MM.1S (cell line): ENCODE results near the gene CHMP2B.

Experiments used
- DNase-seq: peaks from one replicate; pipeline ENCODE4 v3.0.0-alpha.2; 2015
- H2AFZ ChIP-seq: fragments of 300-600 bp; sonication (generic); 2 replicates; pipeline ENCODE4 v1.6.0; 2016; ENCODE audit warnings: antibody characterized with exemption, low read length
- H3F3A ChIP-seq: fragments of 300-600 bp; sonication (generic); 2 replicates; pipeline ENCODE4 v1.6.1; 2016; ENCODE audit warnings: mild to moderate bottlenecking, antibody characterized with exemption, low read length, moderate library complexity, mixed read lengths; ENCODE audit not compliant: insufficient read depth
- H3K27ac ChIP-seq: fragments of 300-600 bp; sonication (generic); 2 replicates; pipeline ENCODE4 v1.5.1; 2016; ENCODE audit warnings: mild to moderate bottlenecking, low read length
- H3K27me3 ChIP-seq: fragments of 300-600 bp; sonication (generic); replicated peaks from 2 replicates; pipeline ENCODE4 v1.6.0; 2016; ENCODE audit warnings: low read length; ENCODE audit not compliant: insufficient read depth
- H3K36me3 ChIP-seq: fragments of 300-600 bp; sonication (generic); replicated peaks from 2 replicates; pipeline ENCODE4 v1.6.1; 2016; ENCODE audit warnings: mild to moderate bottlenecking, low read length, mixed read lengths; ENCODE audit not compliant: insufficient read depth
- H3K4me1 ChIP-seq: fragments of 300-600 bp; sonication (generic); 2 replicates; pipeline ENCODE4 v1.6.1; 2016; ENCODE audit warnings: low read length, mixed read lengths
- H3K4me2 ChIP-seq: fragments of 300-600 bp; sonication (generic); 2 replicates; pipeline ENCODE4 v1.6.0; 2016; ENCODE audit warnings: low read depth, low read length
- H3K4me3 ChIP-seq: fragments of 300-600 bp; sonication (generic); 2 replicates; pipeline ENCODE4 v1.5.1; 2016; ENCODE audit warnings: low read length, mixed read lengths
- H3K79me2 ChIP-seq: fragments of 300-600 bp; sonication (generic); 2 replicates; pipeline ENCODE4 v1.6.1; 2016; ENCODE audit warnings: mixed run types, low read length, mixed read lengths
- H3K9ac ChIP-seq: fragments of 300-600 bp; sonication (generic); 2 replicates; pipeline ENCODE4 v1.6.1; 2016; ENCODE audit warnings: low read length, mixed read lengths
- H3K9me2 ChIP-seq: fragments of 300-600 bp; sonication (generic); replicated peaks from 2 replicates; pipeline ENCODE4 v1.6.1; 2016; ENCODE audit warnings: mild to moderate bottlenecking, low read length, mixed read lengths; ENCODE audit not compliant: insufficient read depth
- H3K9me3 ChIP-seq: fragments of 300-600 bp; sonication (generic); replicated peaks from 2 replicates; pipeline ENCODE4 v1.6.1; 2016; ENCODE audit warnings: mild to moderate bottlenecking, low read length, mixed read lengths; ENCODE audit not compliant: insufficient read depth
- H4K20me1 ChIP-seq: fragments of 300-600 bp; sonication (generic); 2 replicates; pipeline ENCODE4 v1.6.1; 2016; ENCODE audit warnings: mild to moderate bottlenecking, low read length, moderate library complexity, mixed read lengths; ENCODE audit not compliant: insufficient read depth
- CTCF ChIP-seq: fragments of 300-600 bp; sonication (generic); IDR thresholded peaks from 2 replicates; pipeline ENCODE4 v1.5.1; 2016; ENCODE audit warnings: antibody characterized with exemption, low read length, mixed read lengths
- EZH2 ChIP-seq: fragments of 300-600 bp; sonication (generic); optimal IDR thresholded peaks from 2 replicates; pipeline ENCODE3; 2017; ENCODE audit warnings: low read depth, mild to moderate bottlenecking, antibody characterized with exemption, low read length, mixed read lengths
- EZH2phosphoT487 ChIP-seq: fragments of 300-600 bp; sonication (generic); IDR thresholded peaks from 2 replicates; pipeline ENCODE4 v1.6.1; 2018; ENCODE audit warnings: antibody characterized with exemption, low read length

Gene CHMP2B

DNA sequence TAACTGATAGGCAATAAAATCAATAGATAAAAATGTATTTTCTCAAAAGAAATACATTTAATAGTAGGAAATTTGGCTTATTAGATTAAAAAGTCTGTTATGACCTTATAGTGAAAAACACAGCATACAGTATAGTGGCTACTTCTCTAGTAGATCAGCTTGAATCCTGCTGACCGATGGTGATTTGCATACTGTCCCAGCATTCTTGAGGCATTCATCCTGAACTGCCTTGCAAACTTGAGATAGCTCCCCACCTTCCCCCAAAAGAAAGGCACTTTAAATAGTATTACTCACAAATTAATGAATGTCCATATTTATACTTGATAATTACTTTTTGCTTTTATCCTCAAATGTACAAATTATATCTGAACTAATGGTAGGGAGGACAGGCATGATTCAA lies 6.7 kb downstream of the CHMP2B start:
- no peak overlapping the region for H3K9ac ChIP-seq
- no peaks in the 10 kb centered on the region for H3K9me2 ChIP-seq
- peaks cover 80% of the 10 kb centered on the region for H3K79me2 ChIP-seq
- H2AFZ ChIP-seq = no peak overlapping the region
- no peaks in the 10 kb centered on the region for H4K20me1 ChIP-seq
- no peaks in the 10 kb centered on the region for H3K27me3 ChIP-seq
- no peaks in the 10 kb centered on the region for H3K9me3 ChIP-seq
- H3K36me3 ChIP-seq = no peaks in the 10 kb centered on the region
- no peak overlapping the region for H3K4me3 ChIP-seq
- H3K27ac ChIP-seq = no peak overlapping the region
- no peak overlapping the region for H3K4me2 ChIP-seq
- H3K4me1 ChIP-seq = 0 out of 2 replicates have a peak, but pooled peaks cover under 1% of the 10 kb centered on the region
- no peaks in the 10 kb centered on the region for H3F3A ChIP-seq
- DNase-seq = no peak
- TF ChIP-seq EZH2 = no peak
- no peak for TF ChIP-seq CTCF
- TF ChIP-seq EZH2phosphoT487 = no peak

- TF ChIP-seq CTCF = no peak
- no peak overlapping the region for H3K4me3 ChIP-seq
- no peaks in the 10 kb centered on the region for H3K4me1 ChIP-seq
- no peak overlapping the region for H2AFZ ChIP-seq
- H3K27ac ChIP-seq = no peak overlapping the region
- H3K4me2 ChIP-seq = no peak overlapping the region
- no peaks in the 10 kb centered on the region; the same call in 1 of the 2 replicates for H4K20me1 ChIP-seq
- no peak for DNase-seq
- H3K9ac ChIP-seq = no peak overlapping the region
- H3K36me3 ChIP-seq = no peaks in the 10 kb centered on the region; the same call in 1 of the 2 replicates
- no peaks in the 10 kb centered on the region for H3F3A ChIP-seq
- peaks cover 57% of the 10 kb centered on the region for H3K79me2 ChIP-seq
- H3K9me3 ChIP-seq = no peaks in the 10 kb centered on the region
- no peaks in the 10 kb centered on the region for H3K27me3 ChIP-seq
- no peaks in the 10 kb centered on the region for H3K9me2 ChIP-seq
Measured at GRCh38 chr3:87236093-87236492, 9.0 kb downstream of the CHMP2B start.

DNA sequence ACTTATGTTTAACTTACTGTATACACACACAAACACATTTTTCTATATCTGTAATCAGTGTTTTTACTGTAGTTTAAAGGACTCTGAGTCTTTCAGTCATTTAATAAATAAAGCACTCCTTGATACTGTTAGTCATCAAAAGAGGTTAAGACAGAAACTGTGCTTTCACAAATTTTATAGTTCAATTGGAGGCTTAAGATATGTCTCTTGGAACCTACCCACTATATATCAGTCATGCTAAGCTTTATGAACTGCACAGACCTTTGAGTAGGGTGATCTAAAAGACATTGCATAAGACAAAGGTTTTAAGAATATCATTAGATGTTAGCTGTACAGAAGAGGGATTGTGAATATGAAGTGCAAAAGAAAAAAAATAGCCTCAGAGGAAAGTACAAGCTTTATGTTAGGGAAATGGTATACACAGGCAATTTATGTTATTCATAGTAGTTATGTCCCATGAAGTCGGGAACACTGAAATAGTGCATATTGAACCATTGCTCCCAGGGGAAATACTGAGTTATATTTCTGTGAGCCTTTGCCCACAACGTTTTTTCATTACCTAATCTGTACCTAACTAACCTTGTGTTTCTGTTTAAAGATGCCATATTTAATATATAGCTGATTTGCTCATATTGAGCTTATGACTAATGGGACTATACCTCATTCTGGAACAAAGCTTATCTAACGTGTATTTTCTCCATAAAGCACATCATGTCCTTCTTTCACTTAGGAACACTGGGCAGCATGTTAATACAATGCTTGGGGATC lies 19.7 kb downstream of the CHMP2B start:
- Histone ChIP-seq H3F3A (no peaks in the 10 kb centered on the region), H3K9me3 (no peaks in the 10 kb centered on the region), H3K9me2 (no peaks in the 10 kb centered on the region), H3K4me3 (no peak overlapping the region), H3K27me3 (no peaks in the 10 kb centered on the region), H3K4me1 (no peaks in the 10 kb centered on the region), H3K9ac (no peak overlapping the region), H2AFZ (no peak overlapping the region), H3K4me2 (no peak overlapping the region), H3K79me2 (no peaks in the 10 kb centered on the region), H4K20me1 (no peaks in the 10 kb centered on the region), H3K36me3 (no peaks in the 10 kb centered on the region), H3K27ac (no peak overlapping the region)
- DNase-seq = no peak
- TF ChIP-seq EZH2phosphoT487 (no peak), EZH2 (no peak), CTCF (no peak)
